Femur (tissue), 1 donor: ENCODE measurements around the gene INO80.

Experiments used
- DNase-seq: peaks from one replicate; pipeline ENCODE4 v3.0.0-alpha.2; 2017

Gene INO80

DNA sequence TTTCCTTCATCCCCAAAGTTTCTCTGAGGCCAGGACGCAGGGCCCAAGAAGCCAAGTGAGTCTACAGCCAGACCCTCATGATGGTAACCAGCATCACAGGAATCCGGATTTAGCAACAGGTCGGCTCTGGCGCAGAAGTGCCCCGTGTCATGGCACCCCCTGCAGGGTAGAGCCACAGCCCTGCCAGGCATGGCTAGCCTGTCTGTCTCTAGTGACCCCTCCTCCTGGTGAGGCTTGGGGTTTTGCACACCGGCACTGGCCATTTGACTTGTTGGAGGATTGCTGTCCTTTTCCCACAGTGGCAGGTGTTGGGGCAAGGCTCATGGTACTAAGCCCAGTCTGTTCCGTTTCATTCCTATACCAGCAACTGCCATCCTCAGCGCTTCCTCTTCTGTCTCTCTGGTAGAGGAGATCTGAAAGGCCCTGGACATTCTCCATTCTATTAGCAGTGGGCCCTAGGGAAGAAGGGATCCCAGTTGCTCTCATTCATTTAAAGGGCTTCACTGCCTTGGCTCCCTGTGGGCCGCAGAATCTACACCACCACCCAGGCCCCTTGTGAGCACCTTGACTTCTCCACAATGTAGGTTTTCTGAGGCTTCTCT lies 172.2 kb downstream of the INO80 start:
- DNase-seq = no peak

DNA sequence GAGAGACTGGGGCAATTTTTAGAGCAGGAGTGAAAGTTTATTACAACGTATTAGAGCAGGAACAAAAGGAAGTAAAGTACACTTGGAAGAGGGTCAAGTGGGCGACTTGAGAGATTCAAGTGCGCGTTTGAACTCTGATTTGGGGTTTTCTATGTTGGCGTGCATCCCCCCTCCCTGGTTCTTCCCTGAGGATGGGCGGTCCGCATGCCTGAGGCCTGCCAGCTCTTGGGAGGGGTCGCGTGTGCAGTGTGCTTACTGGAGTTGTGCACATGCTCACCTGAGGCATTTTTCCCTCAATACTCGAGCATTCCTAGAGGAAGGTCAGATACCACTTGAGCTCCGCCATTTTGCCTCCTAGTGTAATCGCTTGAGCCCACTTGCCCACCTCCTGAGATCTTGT lies 173.2 kb downstream of the INO80 start:
- DNase-seq = no peak

DNA sequence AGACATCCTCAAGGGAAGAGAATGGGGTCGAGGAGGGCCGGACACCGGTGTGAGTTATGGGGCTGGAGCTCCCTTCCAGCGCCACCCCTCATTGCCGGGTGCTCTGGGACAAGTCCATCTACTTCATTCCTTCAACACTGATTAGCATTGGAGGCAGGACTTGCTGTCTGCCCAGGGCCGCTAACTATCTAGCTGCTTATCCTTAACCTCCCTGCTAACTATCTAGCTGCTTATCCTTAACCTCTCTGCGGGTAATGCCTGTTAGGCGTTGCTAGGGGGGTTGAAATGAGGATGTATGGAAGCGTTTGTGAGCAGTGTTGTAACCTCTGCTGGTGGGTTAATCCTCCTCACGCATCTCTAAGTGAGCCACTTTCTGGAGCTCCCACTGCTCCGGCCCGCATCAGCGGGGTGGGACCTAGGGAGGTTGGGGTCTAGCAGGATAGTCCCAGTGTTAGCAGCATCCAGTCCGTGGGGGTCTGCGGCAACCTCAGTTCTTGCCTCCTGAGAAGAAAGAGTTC lies 173.7 kb downstream of the INO80 start:
- no peak for DNase-seq

DNA sequence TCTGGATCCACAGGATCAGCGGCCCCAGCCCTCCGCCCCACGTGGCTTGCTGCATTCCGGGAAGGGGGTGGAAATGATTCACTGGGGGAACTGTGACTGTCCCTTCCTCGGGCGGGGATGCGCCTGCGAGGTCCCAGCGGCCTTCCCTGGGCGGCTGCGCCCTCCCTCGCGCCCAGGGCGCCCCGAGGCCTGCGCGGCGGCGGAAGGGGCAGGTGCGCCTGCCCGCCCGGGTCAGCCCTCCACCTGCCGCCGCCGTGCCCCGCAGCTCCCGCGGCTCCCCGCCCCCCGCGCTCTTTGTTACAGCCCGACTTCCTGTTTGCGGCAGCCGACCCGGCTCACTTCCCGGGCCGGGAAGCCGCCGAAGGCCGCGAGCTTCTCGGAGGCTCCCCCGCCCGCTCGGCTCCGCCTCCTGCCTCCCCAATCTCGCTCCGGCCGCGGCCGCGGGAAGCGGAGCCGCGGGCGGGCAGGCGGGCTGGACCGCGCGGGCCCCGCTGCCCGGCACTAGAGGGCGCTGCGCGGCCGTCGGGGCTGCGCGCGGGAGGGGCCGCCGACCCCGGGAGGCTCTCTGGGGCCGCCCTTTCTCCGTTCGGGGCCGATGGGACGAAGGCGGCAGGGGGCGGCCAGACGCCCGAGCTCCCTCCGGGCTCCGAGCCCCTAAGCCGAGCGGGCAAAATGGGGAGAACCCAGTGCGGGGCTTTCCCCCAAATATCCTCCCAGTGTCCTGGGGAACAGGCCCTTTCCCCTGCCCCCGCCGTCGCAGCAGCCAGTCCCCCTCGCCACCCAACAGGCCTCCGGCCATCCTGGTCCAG lies 174.3 kb downstream of the INO80 start:
- peak; percentile 81 for DNase-seq

DNA sequence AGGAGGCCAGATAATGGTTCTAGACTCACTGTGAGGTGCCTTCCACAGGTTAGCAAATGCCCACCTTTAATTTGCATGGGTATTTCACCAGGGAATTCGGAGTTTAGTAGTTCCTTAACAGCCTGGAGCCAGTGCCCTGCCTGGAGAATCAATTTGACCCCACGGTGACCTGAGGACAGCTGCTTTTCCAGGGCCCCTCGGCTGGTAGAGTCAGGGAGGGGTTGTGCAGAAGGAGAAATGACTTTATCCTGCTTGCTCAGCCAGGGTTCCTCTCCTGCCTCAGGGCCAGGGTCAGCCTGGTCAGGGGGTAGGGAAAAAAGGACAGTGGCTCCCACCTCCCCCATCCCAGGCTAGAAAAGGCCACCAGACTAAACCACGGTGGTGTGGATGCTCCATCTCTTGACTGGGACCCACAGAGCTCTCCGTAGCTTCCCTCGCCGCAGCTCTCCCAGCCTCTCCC lies 175.0 kb downstream of the INO80 start:
- DNase-seq = no peak

DNA sequence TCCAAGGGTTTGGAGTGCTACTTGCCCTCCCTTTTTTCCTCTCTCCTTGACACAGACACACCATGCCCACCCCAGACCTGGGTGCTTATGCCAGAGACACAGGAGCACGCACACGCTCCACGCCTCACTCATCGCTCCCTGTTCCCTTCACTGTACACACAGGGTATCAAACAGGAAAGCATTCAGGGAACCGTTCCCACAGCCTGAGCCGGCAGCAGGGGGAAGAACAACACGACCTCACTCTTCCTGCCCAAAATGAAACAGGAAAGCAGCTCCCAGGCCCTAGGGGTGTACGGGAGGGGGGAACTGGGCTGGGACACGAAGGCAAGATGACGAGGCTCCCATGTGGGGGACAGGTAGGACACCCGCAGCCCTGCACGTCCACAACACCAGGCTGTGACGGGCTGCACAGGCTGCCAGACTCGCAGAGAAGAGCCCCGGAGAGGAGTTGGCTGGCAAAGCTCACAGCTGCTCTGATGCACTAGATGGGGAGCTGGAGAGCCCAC lies 175.7 kb downstream of the INO80 start:
- peak; percentile 40 for DNase-seq

DNA sequence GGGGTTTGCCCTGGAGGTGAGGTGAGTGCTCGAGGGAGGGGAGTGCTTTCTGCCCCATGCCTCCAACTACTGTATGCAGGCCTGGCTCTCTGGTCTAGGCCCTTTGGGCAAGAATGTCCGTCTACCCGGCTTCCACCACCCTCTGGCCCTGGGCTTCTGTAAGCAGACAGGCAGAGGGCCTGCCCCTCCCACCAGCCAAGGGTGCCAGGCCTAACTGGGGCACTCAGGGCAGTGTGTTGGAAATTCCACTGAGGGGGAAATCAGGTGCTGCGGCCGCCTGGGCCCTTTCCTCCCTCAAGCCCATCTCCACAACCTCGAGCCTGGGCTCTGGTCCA lies 177.6 kb downstream of the INO80 start:
- DNase-seq = no peak

DNA sequence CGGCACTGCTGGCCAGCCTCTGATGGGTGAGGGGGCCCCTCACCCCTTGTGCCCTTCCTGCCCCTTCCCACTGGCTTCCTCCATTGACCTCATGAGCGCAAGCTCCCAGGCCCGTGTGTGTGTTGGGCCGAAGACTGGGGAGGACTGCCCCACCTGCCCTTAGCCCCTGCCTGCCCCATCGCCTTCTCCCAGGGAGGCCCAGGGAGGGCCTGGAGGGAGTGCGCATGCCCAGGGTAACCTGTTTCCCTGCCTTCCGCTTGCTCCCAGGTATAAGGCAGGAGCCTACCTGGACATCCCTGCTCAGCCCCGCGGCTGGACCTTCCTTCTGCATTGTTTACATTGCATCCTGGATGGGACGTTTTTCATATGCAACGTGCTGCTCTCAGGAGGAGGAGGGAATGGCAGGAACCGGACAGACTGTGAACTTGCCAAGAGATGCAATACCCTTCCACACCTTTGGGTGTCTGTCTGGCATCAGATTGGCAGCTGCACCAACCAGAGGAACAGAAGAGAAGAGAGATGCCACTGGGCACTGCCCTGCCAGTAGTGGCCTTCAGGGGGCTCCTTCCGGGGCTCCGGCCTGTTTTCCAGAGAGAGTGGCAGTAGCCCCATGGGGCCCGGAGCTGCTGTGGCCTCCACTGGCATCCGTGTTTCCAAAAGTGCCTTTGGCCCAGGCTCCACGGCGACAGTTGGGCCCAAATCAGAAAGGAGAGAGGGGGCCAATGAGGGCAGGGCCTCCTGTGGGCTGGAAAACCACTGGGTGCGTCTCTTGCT lies 178.1 kb downstream of the INO80 start:
- DNase-seq = no peak

DNA sequence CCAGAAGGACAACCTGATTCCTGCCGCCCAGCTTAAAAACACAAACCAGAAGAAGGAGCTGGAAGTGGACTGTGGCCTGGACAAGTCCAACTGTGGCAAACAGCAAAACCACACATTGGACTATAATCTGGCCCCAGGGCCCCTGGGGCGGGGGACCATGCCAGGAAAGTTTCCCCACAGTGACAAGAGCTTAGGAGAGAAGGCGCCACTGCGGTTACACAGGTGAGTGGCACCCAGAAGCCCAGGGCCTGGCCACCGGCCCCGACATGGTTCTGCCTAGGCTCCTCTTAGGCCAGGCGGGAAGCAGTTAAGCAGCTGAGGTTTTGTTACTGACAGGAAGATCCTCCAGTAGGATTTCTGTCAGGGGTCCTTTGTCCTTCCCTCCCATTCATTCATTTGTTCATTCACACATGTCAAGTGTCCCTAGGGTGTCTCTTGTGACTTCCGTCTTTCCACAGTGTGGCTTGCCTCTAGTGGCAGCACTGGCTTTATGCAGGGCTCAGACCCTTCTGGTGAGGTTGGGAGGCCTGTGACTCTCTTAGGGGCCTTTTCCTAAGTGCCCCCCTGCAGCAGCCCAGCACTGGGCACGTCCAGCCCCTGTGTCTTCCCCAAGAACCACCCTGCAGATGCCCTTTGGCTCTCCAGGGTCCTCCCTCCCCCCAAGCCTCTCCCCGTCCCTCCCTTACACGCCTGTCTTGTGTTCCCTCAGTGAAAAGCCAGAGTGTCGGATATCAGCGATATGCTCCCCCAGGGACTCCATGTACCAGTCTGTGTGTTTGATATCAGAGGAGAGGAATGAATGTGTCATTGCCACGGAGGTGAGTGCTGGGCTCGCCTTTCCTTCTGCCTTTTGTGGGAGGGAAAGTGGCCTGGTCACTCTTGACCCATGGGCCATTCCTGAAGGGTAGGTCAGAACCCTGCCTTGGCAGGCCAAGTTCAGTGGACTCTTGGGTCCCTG lies 179.1 kb downstream of the INO80 start:
- DNase-seq = no peak

DNA sequence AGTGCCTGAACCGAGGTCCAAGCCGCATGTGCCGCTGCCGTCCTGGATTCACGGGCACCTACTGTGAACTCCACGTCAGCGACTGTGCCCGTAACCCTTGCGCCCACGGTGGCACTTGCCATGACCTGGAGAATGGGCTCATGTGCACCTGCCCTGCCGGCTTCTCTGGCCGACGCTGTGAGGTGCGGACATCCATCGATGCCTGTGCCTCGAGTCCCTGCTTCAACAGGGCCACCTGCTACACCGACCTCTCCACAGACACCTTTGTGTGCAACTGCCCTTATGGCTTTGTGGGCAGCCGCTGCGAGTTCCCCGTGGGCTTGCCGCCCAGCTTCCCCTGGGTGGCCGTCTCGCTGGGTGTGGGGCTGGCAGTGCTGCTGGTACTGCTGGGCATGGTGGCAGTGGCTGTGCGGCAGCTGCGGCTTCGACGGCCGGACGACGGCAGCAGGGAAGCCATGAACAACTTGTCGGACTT lies 179.8 kb downstream of the INO80 start:
- no peak for DNase-seq

DNA sequence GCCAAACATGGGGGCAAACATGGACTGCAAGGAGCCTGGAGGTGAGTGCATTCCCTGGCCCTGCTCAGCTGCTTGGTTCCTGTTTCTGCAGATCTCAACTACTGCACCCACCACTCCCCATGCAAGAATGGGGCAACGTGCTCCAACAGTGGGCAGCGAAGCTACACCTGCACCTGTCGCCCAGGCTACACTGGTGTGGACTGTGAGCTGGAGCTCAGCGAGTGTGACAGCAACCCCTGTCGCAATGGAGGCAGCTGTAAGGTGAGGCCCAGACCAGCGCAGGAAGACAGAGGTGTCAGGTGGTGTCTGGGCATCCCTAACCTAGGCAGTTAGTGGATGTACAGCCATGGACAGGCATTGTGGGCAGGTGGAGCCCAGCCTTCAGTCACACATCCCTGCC lies 181.6 kb downstream of the INO80 start:
- no peak for DNase-seq

DNA sequence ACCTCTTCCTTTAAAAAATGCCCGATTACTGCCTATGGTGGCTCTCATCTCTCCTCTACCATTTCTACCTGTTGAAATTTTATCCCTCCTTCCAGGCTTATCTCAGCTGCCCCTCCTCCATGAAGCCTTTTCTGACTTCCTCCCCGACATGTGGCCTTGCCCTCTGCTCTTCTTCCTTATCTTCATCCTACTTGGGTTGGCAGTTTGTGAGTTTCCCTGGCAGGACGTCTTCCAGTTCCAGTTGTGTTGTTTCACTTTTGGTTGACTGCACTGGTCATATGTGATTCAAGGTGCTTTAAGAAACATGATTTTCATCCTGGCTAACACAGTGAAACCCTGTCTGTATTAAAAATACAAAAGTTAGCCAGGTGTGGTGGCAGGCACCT lies 182.6 kb downstream of the INO80 start:
- no peak for DNase-seq

DNA sequence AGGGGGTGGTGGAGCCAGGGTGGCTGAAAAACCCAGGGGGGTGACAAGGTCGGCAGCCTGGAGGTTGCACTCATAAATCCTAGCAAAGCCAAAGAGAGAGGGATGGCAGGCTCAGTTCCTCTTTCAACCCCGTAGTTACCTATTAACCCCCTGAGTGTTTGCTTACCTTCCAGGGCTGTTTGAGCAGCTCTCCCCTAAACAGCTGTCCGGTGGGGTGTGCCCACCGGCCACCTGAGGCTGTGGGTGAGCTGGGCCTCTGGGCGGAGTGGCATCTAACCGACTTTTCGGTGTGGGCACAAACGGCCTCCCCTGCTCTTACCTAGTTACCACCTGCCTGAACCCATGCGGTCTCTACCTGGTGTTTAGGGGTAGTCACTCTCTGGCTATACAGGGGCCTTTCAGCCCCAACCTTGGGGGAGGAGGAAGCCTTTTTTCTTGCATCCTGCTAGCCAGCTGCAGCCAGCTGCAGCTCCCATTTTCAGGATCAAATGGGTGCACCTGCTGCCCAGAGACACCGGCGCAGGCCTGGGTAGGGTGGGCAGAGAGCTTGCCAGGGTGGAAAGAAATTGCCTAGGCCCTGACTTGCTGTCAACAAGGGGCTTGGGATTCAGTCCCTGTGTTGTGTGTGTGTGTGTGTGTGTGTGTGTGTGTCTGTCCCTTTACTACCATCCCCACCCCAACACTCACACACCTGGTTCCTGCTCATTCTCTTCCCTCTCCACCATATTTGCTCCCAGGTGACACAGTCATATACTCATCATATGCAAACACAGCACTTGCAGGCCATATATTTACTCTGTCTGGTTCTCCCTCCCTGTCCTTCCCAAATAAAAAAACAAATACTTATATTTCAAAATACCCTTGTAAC lies 183.2 kb downstream of the INO80 start:
- DNase-seq = no peak

DNA sequence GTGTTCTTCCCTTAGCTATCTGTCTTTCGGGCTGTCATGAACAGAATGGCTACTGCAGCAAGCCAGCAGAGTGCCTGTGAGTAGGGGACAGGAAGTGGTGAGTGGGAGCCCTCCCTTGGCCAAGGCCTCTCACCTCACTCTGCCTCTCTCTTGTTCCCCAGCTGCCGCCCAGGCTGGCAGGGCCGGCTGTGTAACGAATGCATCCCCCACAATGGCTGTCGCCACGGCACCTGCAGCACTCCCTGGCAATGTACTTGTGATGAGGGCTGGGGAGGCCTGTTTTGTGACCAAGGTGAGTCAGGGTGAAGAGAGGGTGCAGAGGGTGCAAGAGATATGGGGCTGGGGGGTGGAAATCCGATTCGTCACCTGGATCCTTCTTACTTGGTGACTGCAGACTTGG lies 183.9 kb downstream of the INO80 start:
- DNase-seq = no peak

DNA sequence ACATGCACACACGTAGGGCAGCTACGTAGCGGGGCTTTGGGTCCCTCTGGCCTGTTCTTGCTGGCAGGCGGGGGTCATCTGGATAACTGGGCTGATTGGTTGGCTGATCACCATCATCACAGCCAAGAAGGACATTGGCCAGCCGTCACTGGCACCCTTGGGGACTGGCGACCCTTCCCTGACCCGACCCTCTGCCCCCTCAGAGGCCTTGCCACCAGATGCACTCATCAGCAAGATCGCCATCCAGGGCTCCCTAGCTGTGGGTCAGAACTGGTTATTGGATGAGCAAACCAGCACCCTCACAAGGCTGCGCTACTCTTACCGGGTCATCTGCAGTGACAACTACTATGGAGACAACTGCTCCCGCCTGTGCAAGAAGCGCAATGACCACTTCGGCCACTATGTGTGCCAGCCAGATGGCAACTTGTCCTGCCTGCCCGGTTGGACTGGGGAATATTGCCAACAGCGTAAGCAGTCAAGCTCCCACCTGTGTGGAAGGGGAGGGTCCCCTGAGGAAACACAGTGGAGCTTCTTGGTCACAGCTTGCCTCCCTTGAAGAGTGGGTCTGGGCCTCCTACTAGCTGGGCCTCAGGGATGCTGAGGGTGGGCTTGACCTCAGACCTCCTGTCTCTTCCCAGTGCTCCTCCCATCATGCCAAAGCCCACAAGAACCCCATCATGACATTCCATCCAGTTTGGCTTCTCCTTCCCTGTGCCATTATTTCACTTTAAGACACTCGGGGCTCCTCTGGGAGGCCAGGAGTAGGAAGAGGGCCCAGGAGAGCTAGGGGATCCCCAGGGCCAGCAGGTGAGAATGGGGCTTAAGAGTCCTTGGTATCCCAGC lies 184.6 kb downstream of the INO80 start:
- DNase-seq = no peak

DNA sequence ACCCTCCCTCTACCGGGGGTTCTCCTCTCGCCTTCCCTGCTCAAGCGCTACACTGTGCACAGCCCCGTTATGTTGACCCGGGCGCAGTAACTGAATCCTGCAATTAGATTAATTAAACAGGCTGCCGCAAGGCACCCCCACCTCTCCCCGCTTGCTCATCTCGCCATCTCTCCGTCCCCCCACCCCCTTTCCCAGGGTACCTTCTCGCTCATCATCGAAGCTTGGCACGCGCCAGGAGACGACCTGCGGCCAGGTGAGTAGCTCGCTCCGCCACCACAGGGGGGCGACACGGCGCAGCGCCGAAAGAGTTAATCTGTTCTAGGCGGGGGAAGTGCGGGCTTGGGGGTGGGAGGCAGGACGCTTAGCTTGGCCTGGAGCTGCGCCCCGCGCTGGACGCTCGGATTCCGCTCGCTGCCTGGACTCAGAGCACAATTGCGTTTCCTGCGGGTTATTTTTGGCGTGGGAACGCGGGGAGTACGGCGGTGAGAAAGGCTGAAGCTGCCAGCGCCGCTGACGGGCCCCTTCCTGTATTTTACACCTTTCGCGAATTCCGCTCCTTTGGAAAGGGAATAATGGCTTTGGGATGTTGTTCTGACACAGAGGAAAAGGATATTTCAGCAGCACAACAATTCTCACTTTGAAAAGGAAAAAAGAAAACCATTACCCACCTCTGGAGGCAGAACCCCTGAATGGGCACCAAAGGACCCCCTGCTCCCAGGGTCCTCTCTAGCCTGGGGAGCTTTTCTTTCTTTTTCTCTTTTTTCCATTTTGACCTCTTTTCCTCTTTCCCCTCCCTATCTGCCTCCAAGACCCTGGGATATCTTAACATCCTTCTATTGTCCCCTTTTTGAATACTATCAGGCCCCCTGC lies 185.4 kb downstream of the INO80 start:
- peak; percentile 57 for DNase-seq

DNA sequence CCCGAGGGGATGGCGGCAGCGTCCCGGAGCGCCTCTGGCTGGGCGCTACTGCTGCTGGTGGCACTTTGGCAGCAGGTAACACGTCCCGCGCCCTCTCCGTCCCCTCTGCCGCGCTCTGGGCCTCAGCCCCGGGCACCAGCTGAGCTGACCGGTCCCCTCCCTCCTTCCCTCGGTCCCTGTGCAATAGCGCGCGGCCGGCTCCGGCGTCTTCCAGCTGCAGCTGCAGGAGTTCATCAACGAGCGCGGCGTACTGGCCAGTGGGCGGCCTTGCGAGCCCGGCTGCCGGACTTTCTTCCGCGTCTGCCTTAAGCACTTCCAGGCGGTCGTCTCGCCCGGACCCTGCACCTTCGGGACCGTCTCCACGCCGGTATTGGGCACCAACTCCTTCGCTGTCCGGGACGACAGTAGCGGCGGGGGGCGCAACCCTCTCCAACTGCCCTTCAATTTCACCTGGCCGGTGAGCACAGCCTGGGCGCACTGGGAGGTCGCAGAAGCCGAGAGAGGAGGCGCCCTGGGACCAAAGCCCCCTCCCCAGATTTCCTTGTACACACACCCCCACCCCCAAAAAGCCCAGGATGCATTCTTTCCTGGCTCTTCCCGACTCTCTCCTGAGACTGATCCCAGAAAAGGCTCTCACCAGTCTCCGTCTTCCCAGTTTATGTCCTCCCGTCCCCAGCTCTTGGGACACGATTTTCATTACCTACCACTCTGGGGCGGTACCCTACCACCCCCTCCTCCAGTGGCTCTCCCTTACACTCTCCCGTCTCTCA lies 186.2 kb downstream of the INO80 start:
- peak; percentile 79 for DNase-seq
